Stimulated activated CD8-positive, alpha-beta memory T cell treated with anti-CD3 and anti-CD28 coated beads, Interleukin-4, amount 100 ng/mL, for 24 hours (primary cell): ENCODE measurements around the gene DLX1.
"Not testable (repeated sequence)": the region's sequence is repeated elsewhere in the genome, so short reads cannot be mapped to it uniquely, and the experiment has no call there.

Source experiments
- DNase-seq: peaks from one replicate; pipeline ENCODE4 v3.0.0-alpha.2; 2020; ENCODE audit warnings: low read depth

Gene DLX1

DNA sequence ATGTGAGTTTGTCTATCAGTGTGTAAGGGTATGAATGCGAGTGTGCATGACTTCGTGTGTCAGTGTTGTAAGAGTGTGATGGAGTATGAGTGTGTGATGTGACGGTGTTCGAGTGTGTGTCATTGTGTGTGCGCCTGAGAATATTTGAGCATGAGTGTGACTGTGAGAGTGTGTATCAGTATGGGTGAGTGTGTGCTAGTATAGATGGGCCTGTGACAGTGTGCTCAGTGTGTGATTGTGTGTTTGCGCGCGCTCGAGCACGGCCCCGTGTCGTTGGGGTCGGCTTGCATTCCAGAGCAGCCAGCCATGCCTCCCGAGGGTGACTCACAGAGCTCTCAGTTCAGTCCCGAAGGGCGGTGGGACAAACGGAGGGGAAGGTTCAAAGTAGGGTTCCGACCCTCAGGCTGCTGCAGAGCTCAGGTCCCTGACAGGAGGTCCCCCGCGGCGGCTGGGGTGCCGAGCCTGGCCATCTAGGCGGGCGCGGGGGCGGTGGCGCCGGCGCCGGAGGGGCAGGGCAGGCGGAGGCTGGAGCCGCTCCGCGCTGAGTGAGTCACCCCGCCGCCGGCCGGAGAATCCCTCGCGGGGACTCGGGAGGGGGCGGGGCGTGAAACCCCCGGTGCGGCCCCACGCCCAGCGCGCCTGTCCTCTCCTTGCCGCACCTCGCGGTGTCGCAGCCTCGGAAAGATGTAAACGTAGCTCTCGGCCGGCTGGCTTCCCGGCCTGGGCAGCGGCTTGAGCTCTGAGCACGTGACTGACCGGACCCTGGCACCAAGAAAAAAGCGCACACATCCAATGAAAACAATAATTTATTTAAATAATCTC lies 13.6 kb downstream of the DLX1 start:
- no peak for DNase-seq

DNA sequence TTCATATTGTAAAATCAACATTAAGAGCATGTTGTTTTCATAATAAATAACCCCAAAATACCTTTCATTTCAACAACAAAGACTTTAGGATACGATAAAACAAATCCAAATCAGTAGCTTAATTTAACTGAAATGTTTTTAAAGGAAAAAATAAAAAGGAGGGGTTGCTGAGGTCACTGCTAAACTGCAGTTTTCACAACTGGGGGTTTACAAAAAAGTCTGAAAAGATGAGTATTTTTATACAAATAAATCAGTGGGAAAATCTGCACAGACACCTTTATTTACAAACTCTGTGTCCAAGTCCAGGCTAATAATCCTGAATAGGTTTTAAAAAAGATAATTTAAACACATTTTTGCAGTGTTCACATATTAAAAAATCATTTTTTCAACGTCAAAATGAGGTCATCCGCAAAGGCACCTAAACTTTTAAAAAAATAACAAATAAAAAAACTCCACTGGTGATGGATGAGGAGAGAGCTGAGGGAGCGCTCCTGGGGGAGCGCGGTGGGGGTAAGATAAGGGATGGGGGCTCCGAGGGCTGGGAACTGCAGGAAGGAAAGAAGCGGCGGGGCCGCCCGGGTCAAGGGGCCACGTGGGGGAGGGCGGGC lies 14.3 kb downstream of the DLX1 start:
- DNase-seq, result no peak

DNA sequence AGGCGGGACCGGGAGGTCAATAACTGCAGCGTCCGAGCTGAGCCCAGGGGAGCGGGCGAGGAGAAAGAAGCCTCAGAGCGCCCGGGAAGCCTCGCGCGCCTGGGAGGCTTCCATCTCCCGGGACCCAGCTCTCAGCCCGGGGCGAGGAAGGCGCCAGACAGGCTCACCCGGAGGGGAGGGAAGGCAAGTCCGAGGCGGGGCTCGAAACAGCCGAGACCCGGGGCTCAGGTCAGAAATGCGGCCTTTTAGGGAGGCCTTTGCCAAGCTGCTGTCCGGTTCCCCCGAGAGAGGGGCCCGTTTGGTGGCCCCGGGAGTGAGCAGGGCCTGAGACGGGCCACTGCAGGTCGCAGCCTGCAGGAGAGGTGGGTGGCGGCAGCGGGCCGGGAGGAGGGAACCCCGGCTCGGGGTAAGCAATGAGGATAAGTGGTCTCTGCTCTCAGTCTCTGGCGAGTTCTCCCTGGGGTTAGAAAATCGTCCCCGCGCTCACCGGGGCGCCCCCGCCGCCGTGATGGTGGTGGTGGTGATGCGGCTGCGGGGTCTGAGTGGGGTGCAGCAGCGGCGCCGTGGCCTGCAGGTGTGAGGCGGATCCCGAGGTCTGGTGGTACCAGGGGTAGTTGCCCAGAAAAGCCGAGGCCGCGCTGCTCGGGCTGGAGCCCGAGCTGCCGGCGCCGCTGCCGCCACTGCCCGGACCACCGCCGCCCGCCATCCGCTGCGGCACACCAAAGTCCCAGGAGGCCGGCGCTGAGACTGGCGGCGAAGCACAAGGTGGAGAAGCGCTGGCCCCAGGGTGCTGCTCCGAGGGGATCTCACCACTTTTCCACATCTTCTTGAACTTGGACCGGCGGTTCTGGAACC lies 15.0 kb downstream of the DLX1 start:
- DNase-seq, result no peak

DNA sequence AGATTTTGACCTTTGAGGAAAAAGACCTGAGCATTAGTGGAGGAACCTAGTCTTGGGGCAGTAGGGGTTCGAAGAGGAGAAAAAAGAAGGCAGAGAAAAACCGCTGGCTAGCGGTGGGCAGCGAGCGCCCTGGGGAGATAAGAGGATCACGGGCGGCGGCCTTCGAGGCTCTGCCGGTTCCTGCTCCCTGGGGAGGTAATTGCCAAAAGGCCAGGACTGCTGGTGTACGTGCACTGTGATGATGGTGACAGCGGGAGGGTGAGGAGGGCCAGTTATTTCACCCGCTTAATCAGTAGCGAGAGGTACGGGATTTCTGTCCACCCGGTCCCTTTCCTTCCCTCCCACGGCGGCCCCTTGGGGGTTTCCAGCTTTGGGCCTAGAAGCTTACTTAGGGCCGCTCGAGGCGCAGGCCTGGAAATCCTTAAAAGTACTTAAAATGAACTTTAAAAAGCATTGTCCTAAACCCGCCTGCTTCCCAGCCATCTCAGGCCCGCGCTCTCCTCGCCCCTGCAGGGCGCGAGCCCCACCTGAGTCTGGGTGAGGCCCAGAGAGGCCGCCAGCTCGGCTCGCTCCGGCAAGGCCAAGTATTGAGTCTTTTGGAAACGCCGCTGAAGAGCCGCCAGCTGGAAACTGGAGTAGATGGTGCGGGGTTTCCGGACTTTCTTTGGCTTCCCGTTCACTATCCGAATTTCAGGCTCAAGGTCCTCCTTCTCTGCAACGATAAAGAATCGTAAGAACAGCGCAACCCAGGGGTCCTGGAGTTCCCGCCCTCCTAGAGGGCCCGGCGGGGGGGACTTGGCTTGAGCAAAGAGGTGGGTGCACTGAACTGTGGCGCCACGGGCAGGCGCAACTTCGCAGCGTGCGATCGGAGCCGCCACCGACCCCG lies 15.9 kb downstream of the DLX1 start:
- no peak for DNase-seq

DNA sequence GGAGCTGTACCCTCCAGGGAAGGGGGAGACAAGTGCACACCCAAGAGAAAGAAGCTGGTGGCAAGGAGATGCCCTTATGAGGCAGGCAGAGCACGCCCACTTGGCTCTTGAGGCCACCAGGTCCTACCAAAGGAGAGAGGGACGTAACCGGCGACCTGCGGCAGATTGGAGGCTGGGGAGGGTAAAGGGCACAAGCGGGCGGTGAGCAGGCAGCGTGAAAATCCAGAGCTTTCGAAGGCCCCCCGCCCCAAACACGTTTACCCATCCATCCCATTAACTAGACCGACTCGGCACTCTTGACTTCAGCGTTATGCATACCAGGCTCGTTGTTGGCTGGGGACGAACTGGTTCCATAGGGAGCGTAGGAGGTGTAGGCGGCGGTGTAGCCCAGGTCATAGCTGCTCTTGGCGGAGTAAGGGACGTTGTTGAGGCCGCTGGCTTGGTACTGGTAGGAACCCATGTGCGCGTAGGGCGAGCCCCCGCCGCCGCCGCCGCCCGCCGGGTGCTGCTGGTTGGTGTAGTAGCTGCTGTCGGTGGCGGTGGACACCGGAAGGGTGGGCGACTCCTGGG lies 16.6 kb downstream of the DLX1 start:
- DNase-seq, result no peak

DNA sequence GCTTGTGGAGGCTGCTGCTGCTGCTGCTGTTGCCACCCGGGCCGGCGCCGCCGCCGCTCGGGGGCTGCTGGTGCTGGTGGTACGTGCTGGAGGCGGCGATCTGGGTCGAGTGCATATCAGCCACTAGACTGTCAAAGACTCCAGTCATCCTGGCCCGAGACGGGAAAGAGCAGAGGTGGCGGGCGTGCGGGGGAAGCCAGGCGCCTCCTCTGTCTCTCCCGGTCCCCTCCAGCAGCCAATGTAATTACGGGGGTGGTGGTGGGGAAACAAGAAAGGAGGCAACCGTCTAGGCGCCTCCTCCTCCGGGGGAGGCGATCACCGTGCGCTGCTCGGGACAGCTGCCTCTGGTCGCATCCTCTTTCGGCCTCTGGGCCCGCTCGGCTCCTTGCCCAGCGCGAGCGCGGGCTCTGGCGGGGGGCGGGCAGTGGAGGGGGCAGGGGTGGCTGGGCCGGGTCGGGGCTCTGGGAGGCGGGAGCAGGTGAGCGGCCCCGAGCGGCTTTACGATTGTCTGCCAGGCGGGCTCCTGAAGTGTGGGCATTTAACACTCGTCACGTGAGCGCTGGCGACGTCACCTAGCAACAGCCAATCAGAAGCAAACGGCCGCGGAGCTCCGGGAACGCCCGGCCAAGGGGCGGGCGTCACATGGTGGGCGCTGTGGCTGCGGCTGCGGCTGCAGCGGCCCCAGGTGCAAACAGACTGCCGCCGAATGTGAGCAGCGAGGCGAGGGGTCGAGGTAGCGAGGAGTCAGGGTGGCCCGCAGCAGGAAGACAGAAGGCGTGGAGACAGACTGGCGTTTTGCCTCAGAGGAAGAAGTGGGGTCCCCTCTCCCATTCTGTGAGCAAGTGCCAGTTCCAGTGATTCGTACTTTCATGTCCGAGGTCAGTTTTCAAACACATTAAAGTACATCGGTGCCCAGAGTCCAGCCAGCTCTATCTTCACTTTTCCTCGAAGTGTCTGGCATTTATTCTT lies 17.4 kb downstream of the DLX1 start, which contains the start of gene DLX2:
TSS of gene DLX2 (minus strand) at position 510 of the 969 bp plus-strand sequence. CDS start at position 148, 362 bp downstream.
- peak; percentile 65 for DNase-seq

DNA sequence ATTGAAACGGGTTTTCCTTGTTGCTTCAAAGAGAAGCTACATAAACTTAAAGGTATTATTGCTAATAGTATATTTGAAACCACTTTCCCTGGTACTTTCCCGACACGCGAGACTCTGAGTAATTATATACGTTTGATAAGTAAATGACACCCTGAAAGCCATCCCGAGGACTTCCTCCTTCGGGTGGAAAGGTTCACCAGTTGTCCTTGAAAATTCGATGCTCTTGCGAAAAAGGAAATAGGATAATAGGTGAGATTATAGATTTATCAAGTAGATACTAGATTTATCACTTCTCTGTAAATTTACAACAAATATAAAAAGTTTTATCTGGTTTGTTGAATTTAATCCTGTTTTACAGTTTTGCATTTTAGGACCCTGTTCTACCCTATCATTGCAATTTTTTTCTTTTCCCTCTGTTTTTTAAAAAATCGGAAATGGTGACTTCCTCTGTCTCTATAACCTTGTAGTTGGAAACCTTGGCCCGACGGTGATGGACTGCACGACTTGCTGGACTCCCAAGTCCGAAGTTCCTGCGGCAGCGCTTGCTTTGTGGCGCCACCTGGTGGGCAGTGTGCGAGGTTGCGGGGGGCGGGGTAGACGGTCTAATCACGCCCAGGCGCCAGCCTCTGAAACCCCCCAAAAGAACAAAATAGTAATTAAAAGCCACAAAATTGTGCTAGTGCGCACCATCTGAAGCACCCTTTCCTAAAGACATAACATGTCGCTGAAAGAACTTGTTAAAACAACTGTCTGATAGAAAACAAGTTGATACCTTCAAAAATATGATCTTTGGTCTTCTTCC lies 18.4 kb downstream of the DLX1 start:
- peak; percentile 61 for DNase-seq

DNA sequence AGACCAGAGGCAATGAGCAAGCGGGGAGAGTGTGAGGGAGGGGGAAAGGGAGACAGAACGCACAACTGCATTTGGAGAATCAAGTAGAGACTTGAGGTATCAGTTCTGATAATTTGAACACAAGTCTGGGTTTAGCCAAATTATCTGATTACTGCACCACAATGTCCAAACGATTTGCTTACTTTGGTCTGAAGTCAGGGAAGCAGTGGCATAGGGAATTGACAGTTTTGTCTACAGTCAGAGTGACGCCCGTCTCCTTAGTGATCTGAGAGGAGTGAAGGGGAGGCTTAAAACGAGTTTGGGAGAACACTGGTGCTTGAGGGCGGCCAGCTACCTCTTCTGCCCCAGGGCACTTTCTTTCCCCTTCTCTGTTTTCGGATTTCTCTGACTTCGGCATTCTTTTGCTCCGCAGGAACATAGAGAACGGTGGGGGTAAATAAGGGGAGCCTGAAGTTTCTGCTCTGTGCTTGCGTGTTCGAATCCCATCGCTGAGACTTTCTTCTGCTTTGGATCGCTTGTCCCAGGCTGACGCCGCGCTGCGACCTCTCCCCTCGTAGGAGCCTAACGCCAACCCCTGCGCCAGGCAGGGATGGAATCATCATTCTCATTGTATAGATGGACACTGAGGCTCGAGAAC lies 20.3 kb downstream of the DLX1 start:
- DNase-seq, result no peak

DNA sequence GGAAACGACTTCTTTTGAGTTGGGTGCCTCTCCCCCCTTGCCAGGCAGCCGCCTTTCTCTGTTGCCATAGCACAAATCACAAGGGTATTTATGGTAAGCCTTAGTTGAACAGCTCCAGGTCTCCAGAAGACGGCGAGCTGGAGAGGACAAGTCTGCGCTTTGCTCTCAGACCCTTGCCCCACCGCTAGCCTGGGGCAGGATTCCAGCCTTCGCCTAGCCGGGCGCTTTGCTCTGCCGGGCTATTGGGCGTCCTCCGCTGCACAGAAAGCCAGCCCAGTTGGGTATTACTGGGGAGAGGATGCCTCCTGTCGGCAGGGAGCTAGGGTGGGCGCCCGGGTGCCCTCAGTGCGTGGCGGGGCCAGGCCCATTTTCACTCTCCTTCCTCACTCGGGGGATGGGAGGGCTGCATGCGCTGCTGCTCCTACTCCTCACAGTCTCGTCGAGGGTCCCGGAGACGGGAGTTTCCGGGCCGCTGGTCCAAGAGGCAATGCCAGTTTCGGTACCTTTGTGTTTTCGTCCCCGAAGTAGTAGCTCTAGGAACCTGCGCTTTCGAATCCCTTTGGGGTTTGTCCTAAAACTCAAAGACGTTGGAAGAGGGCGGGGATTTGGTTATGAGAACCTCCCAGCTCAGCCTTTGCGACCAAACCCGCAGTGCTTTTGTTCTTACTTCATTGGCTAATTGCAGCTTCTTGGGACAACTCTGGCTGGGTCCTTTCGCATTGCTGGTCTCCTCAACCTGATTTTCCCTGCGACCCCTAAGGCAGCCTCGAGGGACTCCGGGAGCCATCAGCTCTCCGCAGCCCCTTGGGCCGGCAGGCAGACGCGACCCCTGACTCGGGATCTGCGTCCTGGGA lies 21.0 kb downstream of the DLX1 start:
- DNase-seq, result no peak

DNA sequence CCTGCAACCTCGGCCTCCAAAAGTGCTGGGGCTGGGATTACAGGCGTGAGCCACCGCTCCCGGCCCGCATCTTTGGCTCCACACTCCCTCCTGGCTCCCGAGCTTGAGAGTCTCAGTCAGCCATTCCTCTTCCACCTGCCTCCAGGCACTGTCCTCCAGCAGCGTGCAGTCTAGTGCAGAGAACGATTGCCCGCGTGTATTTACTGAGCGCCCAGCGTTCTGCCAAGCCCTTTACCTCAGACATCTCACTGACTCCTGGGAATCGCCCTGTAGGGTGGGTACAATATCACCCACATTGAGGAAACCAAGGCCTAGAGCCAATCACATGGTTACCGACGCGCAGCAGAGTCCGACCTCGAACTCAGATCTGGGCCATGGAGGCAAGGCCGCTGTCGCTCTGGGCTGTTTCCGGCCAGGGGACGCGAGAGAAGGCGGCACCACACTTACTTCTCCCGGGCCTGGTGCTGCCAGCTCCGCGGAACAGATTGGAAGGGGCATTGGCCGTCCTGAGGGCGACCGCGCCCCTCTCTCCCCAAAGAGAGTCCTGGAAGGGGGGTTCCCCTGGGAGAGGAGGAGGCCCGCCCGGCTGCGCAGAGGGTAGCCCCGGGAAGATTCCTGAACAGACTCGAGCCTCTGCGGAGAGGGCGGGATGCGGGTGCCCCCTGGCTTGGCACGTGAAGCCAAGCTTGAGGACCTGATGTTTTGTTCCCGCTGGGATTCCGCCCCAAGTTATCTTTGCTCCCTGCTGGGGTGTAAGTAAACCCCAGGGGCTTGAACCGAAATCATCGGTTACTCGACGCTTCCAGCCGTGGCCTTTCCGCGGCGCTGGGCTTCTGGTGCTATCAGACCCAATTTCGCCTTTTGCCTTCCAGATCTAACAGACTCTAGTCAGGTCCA lies 22.6 kb downstream of the DLX1 start:
- DNase-seq, result no peak

DNA sequence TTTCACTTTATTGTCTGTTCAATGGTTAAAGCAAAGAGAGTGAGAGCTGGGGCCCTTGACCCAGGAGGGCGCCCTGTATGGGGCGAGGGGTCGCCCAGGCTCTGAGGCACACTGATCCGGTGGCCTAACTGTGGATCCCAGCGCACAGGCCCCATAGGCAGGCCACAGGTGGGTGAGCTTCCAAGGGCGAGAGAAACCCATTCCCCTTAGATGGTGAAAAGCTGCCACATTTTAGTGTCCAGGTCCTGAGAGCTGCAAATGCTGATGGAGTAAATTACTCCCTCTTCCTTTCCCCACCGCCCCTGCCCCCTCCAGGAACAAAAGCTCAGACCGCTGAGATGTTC lies 23.3 kb downstream of the DLX1 start:
- no peak for DNase-seq

DNA sequence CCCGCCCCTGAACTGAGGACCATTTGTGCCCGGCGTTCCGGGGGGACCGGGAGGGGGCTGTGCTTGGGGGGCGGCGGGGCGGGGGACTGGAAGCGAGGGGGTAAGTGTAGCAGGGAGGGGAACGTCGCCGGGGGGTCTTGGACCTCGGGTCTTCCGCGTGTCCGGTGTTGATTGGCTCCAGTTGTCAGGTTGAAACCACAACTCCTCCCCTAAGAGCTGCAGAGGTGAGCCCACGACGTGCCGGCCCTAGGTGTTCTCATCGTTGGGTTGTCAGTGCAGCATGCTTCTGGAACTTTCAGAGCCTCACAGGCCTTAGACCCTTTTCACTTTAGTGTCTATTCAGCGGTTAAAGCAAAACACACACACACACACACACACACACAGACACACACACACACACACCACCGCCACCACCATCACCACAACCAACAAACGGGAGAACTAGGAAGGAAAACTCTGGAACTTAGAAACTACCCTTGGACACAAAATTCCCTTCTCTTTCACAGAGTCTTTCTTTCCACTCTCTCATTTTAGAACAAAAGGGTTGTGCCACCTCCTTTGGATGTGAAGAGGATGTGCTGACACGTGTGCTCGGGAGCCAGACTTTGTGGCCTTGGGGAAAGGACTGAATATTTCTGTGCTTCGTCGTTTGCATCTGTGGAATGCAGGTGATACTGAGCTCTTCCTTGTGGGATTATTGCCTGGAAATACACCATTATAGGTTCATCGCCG lies 24.1 kb downstream of the DLX1 start:
- DNase-seq, result no peak

DNA sequence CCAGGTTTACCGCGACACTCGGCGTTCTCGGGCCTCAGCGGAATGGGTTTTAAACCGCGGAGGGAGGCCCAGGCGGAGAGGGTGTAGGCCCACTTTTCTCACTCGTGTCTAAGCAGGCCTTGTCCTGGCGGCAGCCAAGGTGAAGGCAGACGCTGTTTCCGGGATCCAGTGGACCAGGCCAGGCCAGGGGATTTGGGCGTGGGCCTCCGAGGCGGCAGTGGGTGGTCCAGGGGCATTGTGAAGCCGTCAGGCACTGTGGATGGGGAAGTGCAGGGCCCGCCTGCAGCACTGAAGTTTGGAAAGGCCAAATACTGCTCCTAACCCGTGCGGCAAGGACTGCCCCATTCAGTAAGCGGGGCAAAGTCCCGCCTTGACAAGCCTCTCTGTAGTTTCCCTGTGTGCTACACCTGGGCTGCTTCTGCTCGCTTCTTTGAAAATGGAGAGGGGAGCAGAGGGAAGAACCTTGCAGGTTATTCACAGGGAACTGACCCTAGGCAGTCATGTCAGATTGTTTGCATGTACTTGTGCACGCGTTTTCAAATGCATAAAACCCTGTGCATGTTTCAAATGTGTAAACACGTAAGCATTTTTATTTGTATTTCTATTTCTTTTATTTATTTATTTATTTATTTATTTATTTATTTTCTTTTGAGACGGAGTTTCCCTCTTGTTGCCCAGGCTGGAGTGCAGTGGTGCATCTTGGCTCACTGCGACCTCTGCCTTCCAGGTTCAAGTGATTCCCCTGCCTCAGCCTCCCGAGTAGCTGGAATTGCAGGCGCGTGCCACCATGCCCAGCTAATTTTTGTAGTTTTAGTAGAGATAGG lies 24.9 kb downstream of the DLX1 start:
- DNase-seq, result no peak

DNA sequence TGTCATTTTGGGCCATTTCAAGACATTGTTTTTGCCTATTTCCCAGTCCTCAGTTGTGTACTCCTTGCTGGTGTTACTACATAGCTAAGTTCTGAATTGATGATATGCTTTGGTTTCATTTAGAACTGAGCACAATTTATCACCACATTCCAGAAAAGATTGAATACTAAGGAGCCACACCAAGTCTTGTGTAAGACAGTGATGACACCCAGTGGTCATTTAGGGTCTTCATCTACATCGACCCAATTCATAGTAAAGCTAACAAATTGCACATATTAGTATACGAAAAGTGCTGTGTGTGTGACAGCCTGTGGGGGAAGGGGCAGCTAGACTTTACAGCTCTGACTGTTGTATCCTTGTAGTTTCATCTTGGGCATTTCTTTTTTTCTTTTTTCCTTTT lies 28.3 kb downstream of the DLX1 start:
- no peak for DNase-seq

DNA sequence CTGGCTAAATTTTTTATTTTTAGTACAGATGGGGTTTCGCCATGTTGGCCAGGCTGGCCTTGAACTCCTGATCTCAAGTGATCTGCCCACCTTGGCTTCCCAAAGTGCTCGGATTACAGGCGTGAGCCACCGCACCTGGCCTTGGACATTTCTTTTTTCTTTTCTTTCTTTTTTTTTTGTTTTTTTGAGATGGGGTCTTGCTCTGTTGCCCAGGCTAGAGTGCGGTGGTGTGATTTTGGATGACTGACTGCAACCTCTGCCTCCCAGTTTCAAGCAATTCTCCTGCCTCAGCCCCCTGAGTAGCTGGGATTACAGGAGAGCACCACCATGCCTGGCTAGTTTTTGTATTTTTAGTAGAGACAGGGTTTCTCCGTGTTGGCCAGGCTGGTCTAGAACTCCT lies 28.9 kb downstream of the DLX1 start:
- DNase-seq, result not testable (repeated sequence)
